ENCODE measurements around the gene HEXA.

HEXA gene

GRCh38 chr15:72318408-72318942 lies 57.3 kb downstream of the HEXA start:
- no peak for DNase-seq

DNA sequence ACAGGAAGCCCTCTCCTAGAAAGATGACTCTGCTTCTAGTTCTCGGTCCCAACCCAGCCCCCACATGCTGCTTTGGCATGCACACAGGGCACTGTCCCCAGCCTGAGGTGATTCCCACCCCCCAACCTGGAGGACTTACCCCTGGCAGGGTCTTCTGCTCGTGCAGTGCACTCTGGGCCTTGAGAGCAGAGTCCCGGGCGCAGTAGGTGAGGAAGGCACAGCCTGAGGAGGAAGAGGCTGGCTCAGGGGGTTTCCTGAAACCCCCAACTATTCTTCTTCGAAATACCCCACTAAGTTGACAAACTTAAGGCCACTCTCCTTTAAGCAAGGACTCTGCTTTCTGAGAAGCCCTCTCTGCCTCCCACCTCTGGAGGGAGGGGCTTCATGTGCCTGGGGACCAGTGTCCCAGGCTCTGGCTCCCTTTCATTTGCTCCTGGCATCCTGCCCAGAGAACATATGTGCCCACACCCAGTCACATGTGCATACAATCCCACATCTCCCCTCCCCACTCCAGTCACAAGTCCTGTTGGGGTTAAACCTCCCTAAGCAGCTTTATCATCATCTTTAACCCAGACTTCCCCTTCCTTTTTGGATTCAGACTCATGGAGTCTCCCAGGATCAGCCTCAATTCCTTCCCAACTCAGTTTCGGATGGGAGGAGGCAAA lies 60.0 kb downstream of the HEXA start:
- DNase-seq: no peak

DNA sequence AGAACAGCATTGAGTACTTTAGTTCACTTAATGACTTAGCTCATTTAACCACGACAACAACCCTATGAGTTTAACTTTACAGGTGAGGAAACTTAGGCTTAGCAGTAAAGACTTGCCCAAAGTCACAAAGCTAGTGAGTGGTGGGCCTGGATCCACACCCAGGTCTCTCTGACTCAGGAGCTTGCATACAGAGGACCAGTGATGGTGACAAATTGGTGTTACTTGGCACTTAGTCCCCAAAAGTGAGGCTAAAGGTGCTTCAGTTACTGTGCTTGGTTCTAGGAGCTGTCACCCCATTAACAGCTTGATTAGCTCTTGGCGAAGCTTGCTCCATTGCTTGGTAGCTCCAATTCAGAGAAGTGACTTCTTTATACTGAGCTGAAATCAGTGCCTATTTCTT lies 61.9 kb downstream of the HEXA start:
- no peak for DNase-seq

DNA sequence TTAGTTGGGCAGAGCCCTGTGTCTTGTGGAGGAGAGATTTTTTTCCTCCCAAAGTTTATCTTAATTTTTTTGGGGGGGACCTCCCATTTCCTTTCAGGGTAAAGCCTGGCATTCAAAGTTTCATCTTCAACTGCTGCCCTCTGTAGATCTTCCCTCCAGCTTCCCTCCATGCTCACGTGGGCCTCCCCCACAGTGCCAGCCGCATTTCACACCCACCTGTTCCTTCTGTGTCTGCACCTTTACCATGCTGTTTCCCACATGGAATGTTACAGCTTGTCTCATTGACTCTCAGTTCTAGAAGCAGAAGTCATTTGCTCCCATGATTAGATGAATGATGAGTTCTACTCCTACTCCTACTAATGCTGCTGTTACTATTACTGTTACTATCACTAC lies 62.4 kb downstream of the HEXA start:
- no peak for DNase-seq

DNA sequence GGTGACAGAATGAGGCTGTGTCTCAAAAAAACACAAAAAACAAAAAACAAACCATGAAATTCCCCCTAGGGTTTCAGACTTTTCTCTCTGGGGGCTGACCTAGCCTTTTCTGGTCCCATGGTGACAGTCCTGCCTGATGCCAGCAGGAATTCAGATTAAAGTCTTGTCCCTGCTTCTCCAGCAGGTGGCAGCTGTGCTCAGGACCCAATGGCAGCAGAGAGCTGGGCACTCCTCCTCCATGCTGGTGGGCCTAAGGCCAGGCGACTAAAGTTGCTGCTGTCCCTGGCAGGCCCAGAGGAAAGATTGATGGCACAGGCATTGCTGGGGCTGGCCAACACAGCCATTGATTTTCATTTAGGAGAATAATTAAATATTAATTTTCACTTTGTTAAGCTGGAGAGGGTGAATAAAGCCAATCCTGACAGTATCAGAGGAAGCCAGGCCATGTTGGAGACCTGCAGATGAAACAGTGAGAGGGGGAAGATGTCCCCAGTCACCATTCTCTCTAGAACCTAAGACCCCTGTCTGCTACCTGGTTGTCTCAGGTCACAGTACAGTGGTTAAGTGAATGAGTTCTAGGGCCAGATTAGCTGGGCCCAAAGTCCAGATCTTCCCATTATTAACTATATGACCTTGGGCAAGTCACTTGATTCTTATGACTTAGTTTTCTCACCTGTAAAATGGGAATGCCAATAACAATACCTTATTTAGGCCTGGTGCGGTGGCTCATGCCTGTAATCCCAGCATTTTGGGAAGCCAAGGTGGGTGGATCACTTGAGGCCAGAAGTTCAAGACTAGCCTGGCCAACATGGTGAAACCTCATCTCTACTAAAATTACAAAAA lies 63.0 kb downstream of the HEXA start:
- no peak for DNase-seq

DNA sequence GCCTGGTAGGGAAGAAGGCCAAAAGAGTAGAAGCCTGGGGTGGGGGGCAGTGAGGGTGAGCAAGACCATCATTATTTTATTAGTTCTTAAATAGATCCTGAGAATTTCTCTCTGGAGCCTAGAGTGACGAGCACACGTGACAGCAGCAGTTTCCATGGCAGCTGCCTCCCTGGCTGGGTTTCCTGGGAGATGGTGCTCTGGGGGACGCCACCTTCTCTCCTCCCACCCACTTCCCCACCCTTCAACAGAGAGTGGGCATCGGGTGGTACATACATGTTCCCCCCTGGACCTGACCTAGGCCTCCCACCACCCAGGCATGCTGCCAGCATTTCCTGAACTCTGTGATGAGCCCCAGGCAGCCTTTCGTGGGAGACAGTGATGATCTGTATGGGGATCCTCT lies 68.8 kb downstream of the HEXA start:
- DNase-seq: no peak

- DNase-seq: no peak
Measured at GRCh38 chr15:72306211-72306785, 69.5 kb downstream of the HEXA start.

DNA sequence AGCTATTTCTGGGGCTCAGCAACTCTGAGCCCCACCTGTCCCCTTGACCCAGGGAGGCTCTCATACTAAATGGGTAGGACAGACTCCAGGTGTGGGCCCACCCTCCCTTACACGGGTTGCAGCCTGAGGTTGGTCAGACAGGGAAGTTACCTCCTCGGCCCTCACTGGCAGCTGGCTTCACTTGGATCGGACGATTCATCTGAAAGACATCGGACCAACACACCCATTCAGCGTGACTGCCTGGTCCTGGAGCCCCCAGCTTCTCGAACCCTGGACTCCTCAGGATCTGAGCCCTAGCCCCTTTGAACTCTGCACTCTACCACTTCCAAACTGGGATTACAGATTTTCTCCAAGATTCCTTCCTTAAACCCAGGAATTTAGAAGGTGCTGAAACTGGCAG lies 71.2 kb downstream of the HEXA start:
- DNase-seq: no peak

GRCh38 chr15:72302955-72303354 lies 72.9 kb downstream of the HEXA start:
- no peak for DNase-seq
